SH-SY5Y (cell line): ENCODE measurements around the gene COL6A3.

Experiments used
- GATA2 ChIP-seq: IDR thresholded peaks from 2 replicates; pipeline ENCODE4 v1.6.1; 2011; ENCODE audit warnings: mild to moderate bottlenecking, low read depth, low read length
- GATA3 ChIP-seq: IDR thresholded peaks from 2 replicates; pipeline ENCODE4 v1.6.1; 2011; ENCODE audit warnings: low read depth, mild to moderate bottlenecking, low read length, moderate library complexity

COL6A3 gene

DNA sequence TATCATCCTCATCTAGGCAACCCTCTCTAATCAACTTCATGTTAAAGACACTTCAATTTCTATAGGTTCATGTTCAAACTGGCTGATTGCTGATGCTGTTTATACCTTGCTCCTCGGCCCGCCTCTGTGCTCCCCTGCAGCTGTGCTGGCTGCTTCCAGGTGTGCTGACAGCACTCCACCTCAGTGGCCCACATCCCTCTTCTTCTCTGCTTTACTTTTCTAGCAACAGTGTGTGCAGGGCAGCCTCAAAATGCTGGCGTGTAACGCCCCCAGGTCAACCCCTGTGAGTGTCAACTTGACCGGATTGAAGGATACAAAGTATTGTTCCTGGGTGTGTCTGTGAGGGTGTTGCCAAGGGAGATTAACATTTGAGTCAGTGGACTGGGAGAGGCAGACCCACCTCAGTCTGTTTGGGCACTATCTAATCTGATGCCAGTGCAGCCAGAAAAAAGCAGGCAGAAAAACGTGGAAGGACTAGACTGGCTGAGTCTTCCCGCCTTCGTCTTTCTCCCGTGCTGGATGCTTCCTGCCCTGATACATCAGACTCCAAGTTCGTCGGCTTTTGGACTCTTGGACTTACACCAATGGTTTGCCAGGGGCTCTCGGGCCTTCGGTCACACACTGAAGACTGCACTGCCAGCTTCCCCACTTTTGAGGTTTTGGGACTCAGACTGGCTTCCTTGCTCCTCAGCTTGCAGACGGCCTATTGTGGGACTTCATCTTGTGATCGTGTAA, 94.7 kb downstream of the COL6A3 start:
- TF ChIP-seq GATA2 (no peak), GATA3 (no peak)

DNA sequence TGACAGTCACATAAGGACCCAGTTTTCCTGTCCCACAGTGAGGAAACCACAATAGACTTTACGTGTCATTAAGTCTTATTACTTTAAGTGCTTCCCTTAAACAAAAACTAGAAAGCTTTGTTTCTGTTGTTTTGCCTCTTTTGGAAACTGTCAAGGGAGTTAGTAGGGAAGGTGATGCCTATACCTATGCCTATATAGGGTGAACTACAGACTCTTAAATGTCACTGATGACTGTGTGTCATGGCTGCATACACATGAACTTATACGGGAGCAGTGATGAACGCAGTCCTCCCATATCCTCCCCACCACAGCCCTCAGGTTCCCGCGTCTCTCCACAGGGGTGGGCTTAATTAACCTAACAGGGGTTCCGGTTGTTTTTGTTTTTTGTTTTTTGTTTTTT, 97.6 kb downstream of the COL6A3 start:
- TF ChIP-seq GATA3 = no peak
- TF ChIP-seq GATA2 = no peak

DNA sequence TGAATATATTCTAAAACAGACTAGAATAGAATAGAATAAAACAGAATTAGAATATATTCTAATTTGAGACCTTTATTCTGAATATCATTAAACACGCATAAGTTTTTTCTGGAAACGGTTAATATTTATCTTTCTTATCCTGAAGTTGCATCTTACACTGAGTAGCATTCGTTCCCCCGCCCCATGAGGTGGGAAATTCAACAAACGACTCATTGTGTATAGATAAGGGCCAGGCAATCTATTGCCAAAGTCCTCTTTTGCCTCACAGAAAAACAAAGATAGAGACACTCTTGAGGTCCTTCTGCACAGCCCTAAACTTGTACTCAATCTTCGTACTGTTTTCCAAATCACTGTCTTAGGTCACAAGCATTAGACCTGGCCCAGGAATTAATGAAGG, 98.1 kb downstream of the COL6A3 start:
- TF ChIP-seq GATA3 = no peak

DNA sequence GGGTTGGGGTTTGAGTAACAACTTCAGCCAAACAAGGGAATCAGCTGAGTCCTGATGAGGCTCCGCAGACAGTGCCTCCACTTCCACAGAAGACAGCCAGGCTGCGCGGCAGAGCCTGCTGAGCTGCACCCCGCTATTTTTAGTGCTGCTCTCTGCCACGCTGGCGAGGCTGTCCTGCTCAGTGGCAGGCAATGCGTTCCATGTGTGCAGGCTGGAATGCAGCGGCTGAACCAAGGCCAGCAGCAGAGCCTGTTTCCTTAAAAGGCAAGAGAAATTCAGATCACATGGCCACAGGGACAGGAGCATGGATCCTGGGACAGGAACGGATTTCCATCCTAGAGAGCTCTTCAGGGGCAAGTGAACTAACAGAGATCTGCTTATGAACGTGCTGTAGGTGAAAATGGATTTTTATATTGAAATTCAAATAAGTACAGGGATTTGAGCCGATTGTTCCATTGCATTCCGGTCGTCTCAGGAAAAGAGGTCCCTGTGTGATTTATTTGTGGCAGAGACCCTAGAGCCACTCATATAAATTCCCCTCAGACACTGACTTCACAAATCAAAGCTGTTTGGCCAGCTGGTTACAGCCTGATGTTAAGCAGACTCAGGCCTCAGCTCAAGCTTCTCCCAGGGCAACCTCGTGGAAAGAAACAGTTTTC, 98.7 kb downstream of the COL6A3 start:
- no peak for TF ChIP-seq GATA3
- TF ChIP-seq GATA2 = no peak

DNA sequence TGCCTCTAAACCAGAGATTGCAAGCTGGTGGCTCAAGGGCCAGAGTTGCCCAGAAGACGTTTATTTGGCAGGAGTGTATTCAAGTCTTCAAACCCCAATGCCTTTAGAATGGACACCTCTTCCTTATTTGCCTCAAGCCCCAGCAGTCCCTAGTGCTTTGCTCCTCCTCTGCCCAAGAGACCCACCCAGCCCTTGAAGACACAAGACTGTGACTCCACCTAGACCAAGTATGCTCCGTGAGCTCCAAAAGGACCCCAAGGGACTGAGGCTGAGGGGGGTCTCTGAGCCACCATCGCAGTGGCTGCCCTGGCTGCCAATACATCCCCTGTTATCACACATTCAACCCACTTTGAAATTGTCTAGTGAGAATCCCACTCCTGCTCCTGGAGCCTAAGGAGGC, 99.3 kb downstream of the COL6A3 start:
- TF ChIP-seq GATA3 (no peak), GATA2 (no peak)

DNA sequence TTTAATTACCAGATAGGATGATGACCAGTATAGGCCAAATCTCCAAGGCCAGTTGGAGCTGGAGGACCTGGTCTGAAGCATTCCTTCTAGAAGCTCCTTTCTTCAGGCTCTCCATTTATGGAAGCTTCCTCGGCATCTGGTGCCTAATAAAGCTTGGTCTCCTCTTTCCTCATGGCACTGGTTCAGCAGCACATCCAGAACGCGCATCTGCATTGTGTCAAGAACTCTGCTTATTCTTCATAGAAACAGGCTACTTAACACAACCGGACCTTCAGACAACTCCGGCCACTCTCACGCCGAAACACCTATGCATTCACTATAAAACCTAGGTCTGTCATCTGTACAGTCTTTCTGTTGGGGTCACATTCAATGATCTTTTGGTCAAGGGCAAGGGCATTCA, 99.8 kb downstream of the COL6A3 start:
- no peak for TF ChIP-seq GATA3
- no peak for TF ChIP-seq GATA2

DNA sequence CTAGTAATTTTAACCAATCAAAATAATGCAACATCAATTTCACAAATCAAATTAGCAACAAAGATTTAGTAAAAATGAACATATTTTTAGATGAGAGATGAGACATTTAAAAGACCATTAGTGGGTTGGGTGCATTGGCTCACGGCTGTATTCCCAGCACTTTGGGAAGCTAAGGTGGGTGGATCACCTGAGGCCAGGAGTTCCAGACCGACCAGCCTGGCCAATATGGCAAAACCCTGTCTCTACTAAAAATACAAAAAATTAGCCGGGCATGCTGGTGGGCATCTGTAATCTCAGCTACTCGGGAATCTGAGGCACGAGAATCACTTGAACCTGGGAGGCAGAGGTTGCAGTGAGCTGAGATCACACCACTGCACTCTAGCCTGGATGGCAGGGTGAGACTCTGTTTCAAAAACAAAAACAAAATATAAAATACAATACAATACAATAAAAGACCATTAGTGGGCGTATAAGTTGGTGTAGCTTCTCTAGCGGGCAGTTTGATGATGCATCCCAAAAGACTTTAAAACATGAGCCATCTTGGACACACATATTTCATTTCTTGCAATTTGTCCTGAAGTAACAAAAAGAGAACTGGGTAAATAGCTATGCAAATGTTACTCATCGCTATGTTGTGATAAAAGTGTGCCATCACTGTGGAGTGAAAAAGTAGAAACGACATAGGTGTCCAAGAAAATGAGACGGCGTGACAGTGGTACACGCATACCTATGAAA, 101.8 kb downstream of the COL6A3 start:
- TF ChIP-seq GATA3 (no peak), GATA2 (no peak)

DNA sequence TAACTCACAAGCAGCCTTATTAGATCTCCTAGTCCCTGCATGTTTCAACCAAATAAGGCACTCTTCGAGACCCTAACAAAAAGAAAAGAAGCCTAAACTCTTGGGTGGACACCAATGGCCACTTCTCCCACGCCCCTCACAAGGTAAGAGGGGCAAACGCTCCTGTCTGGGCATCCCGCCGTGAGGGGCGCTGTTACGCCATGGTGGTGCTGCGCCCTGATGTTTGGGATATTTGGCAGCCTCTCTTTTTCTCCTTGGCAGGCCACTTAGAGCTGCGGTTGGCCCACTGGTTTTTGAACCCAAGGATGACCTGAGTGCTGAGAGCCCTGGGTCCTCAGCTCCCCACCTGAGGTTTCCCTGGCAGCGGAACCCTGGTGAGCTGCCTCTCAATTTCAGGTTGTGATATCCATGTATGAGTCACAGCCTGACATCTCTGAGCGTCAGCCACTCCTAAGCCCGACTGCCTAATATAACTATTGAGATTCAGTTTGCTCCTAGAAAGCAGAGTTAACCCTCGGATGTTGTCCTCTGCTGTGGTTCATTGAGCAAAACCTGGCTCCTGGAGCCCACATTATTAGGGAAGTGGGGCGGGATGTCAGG, 103.3 kb downstream of the COL6A3 start:
- TF ChIP-seq GATA3 (no peak), GATA2 (no peak)

DNA sequence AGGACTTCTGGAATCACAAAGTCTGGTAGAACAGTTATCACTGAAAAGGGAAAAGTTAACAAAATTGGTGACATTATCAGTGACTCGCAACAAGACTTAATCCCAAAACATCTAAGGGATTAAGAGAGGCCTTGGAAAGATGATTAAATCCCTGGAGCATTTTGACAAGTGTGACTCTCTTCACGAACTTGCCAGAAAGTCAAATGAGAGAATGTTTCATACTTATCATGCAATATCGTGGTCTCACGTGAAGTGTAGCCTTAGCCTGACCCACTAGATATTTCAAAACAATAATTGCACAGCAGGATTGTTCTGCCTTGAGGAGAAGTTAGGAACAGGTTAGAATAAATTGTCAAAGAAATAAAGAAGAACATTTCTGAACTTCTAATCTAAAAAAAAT, 104.5 kb downstream of the COL6A3 start:
- TF ChIP-seq GATA3 (no peak), GATA2 (no peak)

DNA sequence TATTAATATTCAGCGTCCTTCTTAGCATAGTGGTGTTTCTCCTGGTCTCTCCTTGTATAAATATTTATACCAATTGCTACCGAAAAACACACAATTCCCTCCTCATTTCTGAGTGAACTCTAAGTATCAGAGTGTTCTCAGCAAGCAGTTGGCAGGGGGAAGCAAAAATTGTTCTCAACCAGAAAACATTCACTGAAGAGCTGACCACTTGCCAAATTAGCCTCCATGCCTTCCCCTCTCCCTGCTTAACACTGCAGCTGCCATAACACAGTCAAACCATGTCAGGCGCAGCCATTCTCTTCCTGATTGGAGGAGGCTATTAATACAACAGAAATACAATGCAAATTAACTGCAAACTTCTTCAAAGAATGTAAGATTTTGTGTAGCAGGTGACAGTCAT, 105.0 kb downstream of the COL6A3 start:
- no peak for TF ChIP-seq GATA3
- no peak for TF ChIP-seq GATA2

DNA sequence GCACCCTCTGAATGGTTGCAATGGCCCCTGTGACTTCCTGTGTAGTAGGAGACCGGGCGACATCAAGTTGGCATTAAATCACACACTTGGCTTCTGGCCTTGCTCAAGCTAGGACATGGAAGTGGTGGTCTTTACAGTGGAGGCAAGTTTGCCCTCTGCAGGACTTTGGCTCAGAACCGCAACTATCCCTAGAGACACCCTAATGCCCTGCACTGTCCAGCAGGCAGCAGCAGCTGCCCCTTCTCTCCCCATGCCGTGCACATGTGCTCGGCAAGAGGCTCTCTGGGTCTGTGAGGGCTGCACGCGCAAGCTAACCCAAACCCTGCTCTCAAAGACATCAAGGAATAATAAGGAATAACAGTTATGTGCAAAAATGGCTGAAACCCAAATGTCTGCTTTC, 106.5 kb downstream of the COL6A3 start:
- TF ChIP-seq GATA3 (no peak), GATA2 (no peak)

DNA sequence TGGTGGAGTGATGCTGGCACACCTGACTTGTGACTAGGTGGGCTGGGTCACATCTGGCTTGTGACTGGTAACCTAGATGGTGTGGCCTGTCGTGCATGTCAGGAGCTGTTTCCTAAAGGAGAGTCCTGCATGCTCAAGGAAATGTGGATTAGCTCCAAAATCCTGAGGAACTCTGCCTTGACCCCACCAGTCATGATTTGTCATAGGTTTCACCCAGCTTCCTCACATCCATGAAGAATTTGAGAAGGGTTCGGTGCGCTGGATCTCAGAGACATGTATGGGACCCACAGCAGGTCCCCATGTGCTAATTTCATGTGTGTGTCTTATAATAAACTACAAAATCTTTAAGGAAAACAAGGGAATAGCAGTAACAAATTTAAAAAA, 107.2 kb downstream of the COL6A3 start:
- no peak for TF ChIP-seq GATA2
- TF ChIP-seq GATA3 = no peak

DNA sequence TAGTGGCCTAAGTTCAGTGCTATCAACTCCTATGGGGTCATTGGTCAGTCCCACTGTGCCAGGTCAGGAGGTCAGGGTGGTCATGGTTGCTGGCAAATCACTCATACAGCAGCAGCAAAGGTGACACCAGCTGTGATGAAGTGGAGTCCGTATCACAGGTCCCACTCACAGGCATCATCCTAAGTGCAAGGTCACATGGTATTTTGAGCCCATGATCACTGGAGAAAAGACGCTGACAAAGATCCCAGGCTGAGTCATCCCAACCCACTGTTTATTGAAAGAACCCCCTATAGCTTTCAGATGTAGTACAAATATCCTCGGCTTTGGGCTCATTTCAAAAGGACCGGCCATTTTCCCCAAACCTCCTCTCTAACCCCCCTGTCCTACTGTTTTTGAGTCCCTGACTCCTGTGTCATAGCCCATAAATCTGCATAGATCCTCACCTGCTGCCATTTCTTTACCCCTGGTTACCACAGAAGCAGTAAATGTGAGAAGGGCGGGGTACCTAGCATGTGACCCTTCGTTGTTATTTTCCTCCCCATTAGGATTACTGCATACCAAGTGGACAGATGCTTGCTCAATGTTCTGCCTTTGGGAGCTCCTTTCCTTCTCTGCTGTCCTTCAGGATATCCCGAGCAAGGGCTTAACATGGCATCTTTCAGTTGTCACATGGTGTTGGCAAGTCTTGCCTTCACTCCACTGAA, 107.7 kb downstream of the COL6A3 start:
- TF ChIP-seq GATA3 = no peak
- no peak for TF ChIP-seq GATA2

DNA sequence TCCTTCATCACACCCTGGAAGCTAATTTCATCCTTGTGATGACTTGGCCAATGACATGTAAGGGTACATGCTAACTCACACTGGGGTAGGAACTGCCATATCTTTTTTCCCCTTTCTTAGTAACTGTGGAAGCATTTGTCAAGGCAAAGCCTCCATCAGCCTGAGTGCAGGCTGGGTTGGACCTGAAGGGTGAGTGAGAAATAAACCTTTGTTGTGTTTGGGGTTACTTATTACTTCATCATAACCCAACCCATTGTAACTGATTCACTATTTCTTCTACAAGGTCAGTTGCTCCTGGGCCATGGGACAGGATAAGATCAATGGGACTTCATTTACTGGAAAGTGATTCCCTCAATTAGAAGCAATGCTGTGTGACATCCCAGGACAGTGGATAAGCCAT, 108.4 kb downstream of the COL6A3 start:
- TF ChIP-seq GATA2 (no peak), GATA3 (no peak)
